K562 (cell line): ENCODE results near the gene GADD45G. TPM values are rescaled to one million over a fixed set of nuclear protein-coding genes. Genes with fewer than 3 reads are reported as not detected.

Experiments
- ATAC-seq: fragments of 200-7000 bp; cut with Tn5 transposase; 3 replicates; pipeline ENCODE4 v1.9.1; 2020; ENCODE audit warnings: moderate library complexity
- BruUV-seq: library from RNA; stranded (reverse); fragments of 400-500 nt; replicated peaks from 2 replicates; lab custom pipeline; 2021; lab: Mats Ljungman, UMichigan
- CTCF ChIA-PET: fragments of 300-600 bp; formaldehyde crosslinking; extraction: SDS; loops from one replicate; lab custom pipeline; 2021; ENCODE audit warnings: low intra/inter-chr PET ratio; lab: Yijun Ruan, JAX
- POLR2A ChIA-PET: fragments of 300-600, 350-650 bp; sonication (Branson Sonifier 250); formaldehyde crosslinking; extraction: SDS; loops from one replicate; lab custom pipeline; 2021; ENCODE audit warnings: antibody characterized with exemption, inconsistent platforms; lab: Yijun Ruan, JAX
- DNase-seq, 4 experiments: peaks; one replicate each; pipeline versions ENCODE4 v3.0.0 to v3.0.0-alpha.2; 2011 to 2018; ENCODE audit warnings: low spot score in 3 of 4, mixed read lengths in 3 of 4; ENCODE audit errors: extremely low read depth in 1 of 4
- FAIRE-seq: peaks from 2 replicates; lab custom pipeline; 2011; peaks lifted over from hg19 to GRCh38; lab: Jason Lieb, UNC
- H2AFZ ChIP-seq: 2 replicates; pipeline ENCODE4 v1.6.0; 2011; ENCODE audit warnings: low read depth, low read length, control low read depth, inconsistent platforms
- H3K27ac ChIP-seq: fragments of 200-600 bp; 3 replicates; pipeline ENCODE4 v1.8.0; 2011; ENCODE audit warnings: low read depth, mild to moderate bottlenecking, control low read depth, inconsistent platforms, low read length, moderate library complexity, mixed read lengths; ENCODE audit errors: extremely low read depth
- H3K27me3 ChIP-seq, 2 experiments: fragments of 300-600 bp in 1 of 2; 2 replicates in 1 of 2; 3 replicates in 1 of 2; pipeline versions ENCODE4 v1.6.0 to v1.8.0; 2011; ENCODE audit warnings: inconsistent platforms in 2 of 2, low read length in 2 of 2, mild to moderate bottlenecking in 1 of 2, mixed read lengths in 1 of 2, moderate library complexity in 1 of 2; ENCODE audit not compliant: control insufficient read depth in 2 of 2, insufficient read depth in 2 of 2
- H3K36me3 ChIP-seq: fragments of 300-600 bp; 3 replicates; pipeline ENCODE4 v1.8.0; 2011; ENCODE audit warnings: mild to moderate bottlenecking, low read length, inconsistent platforms; ENCODE audit not compliant: control insufficient read depth, insufficient read depth
- H3K4me1 ChIP-seq, 2 experiments: fragments of 200-600 bp in 1 of 2; replicated peaks in 1 of 2; 2 replicates in 1 of 2; 3 replicates in 1 of 2; pipeline versions ENCODE4 v1.5.1 to v1.8.0; 2011; ENCODE audit warnings: inconsistent platforms in 2 of 2, low read length in 2 of 2, mild to moderate bottlenecking in 1 of 2, mixed read lengths in 1 of 2, moderate library complexity in 1 of 2; ENCODE audit not compliant: control insufficient read depth in 2 of 2, insufficient read depth in 2 of 2
- H3K4me2 ChIP-seq: 2 replicates; pipeline ENCODE4 v1.6.1; 2011; ENCODE audit warnings: low read length, control low read depth, inconsistent platforms, mixed read lengths; ENCODE audit not compliant: insufficient read depth
- H3K4me3 ChIP-seq: fragments of 200-600 bp; sonication (generic), shearing (Covaris generic); 2 replicates; pipeline ENCODE4 v1.5.1; 2016; ENCODE audit warnings: control low read depth, inconsistent platforms
- H3K79me2 ChIP-seq: fragments of 200-600 bp; 3 replicates; pipeline ENCODE4 v1.8.0; 2011; ENCODE audit warnings: low read length, inconsistent platforms; ENCODE audit not compliant: control insufficient read depth, insufficient read depth
- H3K9ac ChIP-seq, 2 experiments: 2 replicates each; pipeline versions ENCODE4 v1.6.0 to v1.6.1; 2011; ENCODE audit warnings: low read depth in 2 of 2, low read length in 2 of 2, control low read depth in 1 of 2, inconsistent platforms in 1 of 2, mild to moderate bottlenecking in 1 of 2, mixed read lengths in 1 of 2; ENCODE audit not compliant: insufficient read depth in 1 of 2
- H3K9me1 ChIP-seq: one replicate; pipeline ENCODE4 v1.6.0; 2011; ENCODE audit warnings: inconsistent platforms, mild to moderate bottlenecking, low read length, moderate library complexity; ENCODE audit not compliant: control insufficient read depth, insufficient read depth
- H3K9me3 ChIP-seq: replicated peaks from 2 replicates; pipeline ENCODE4 v1.5.1; 2011; ENCODE audit warnings: low read depth, low read length, inconsistent platforms; ENCODE audit not compliant: control insufficient read depth, insufficient read depth
- H4K20me1 ChIP-seq: replicated peaks from 2 replicates; pipeline ENCODE4 v1.6.1; 2011; ENCODE audit warnings: low read length, inconsistent platforms, mixed read lengths; ENCODE audit not compliant: control insufficient read depth, insufficient read depth
- ATF1 ChIP-seq, 2 experiments: fragments of 450-650 bp in 1 of 2; IDR thresholded peaks; 2 replicates each; pipeline ENCODE4 v1.6.1; 2016; ENCODE audit warnings: missing compliant biosample characterization in 1 of 2, missing genetic modification characterization in 1 of 2
- CCAR2 ChIP-seq: fragments of 200-400 bp; formaldehyde crosslinking; IDR thresholded peaks from 2 replicates; pipeline ENCODE4 v1.6.1; 2017; ENCODE audit warnings: mild to moderate bottlenecking, low read depth, low read length
- E2F3 ChIP-seq: fragments of 250-450 bp; sonication (Bioruptor Pico); IDR thresholded peaks from 2 replicates; pipeline ENCODE4 v1.4.0; 2020; ENCODE audit warnings: mild to moderate bottlenecking
- ELK3 ChIP-seq: fragments of 450-650 bp; formaldehyde crosslinking; IDR thresholded peaks from 2 replicates; pipeline ENCODE4 v1.4.0; 2020; ENCODE audit warnings: mild to moderate bottlenecking
- MAZ ChIP-seq, 2 experiments: fragments of 450-650 bp in 1 of 2; sonication (generic) in 1 of 2; formaldehyde crosslinking; IDR thresholded peaks in 1 of 2; conservative IDR thresholded peaks in 1 of 2; 2 replicates each; pipeline versions ENCODE4 v1.4.0 to v1.5.0; 2020; ENCODE audit warnings: mild to moderate bottlenecking in 1 of 2, missing genetic modification reagents in 1 of 2
- NR4A1 ChIP-seq, 2 experiments: fragments of 250-450 bp in 1 of 2; fragments of 450-650 bp in 1 of 2; sonication (Bioruptor Pico) in 1 of 2; IDR thresholded peaks; 2 replicates each; pipeline versions ENCODE4 v1.4.0 to v1.6.1; 2016 to 2020; ENCODE audit warnings: mild to moderate bottlenecking in 2 of 2, missing compliant biosample characterization in 1 of 2, missing genetic modification characterization in 1 of 2, moderate library complexity in 1 of 2
- PCBP2 ChIP-seq: fragments of 200-400 bp; formaldehyde crosslinking; IDR thresholded peaks from 2 replicates; pipeline ENCODE4 v1.6.1; 2018; ENCODE audit warnings: low read length, low read depth, mild to moderate bottlenecking, moderate library complexity; ENCODE audit not compliant: poor library complexity, severe bottlenecking
- TAL1 ChIP-seq: fragments of 450-650 bp; IDR thresholded peaks from 2 replicates; pipeline ENCODE4 v1.6.1; 2016; ENCODE audit warnings: mild to moderate bottlenecking
- ZNF431 ChIP-seq: sonication (generic); formaldehyde crosslinking; IDR thresholded peaks from 2 replicates; pipeline ENCODE4 v1.8.0; 2022; ENCODE audit warnings: mild to moderate bottlenecking, missing genetic modification reagents
- WGBS: fragments of 100-300 bp; shearing (Covaris generic); methylation state at CpG from one replicate; pipeline ENCODE4 v1.1.6; 2016; ENCODE audit warnings: low coverage, mixed read lengths; ENCODE audit not compliant: insufficient coverage; ENCODE audit errors: missing lambda C conversion rate; 5-methylcytosine and 5-hydroxymethylcytosine counted together
- in situ Hi-C: fragments of 300-500 bp; cut with MboI; formaldehyde crosslinking; loops from 4 replicates; pipeline ENCODE4 v1.15.0; 2018; ENCODE audit warnings: inconsistent platforms, mixed read lengths
- intact Hi-C: fragments of 100-400 bp; cut with micrococcal nuclease; formaldehyde crosslinking; loops from 2 replicates; pipeline ENCODE4 v1.14.2; 2022
- polyA plus RNA-seq, 8 experiments: library from polyadenylated mRNA; depleted of rRNA in 4 of 8; stranded (reverse) in 5 of 8; unstranded in 3 of 8; fragments of >200 nt; fragmentation: Nextera tagmentation in 2 of 8; fragmentation: Illumina TruSeq in 1 of 8; extraction: Ambion mirVana in 2 of 8; extraction: Trizol in 1 of 8; gene quantifications; 2 replicates each; pipeline versions ENCODE4 v1.2.1 to v1.2.3, GENCODE V29; 2011 to 2014; ENCODE audit warnings: inconsistent platforms in 1 of 8, missing spikeins in 1 of 8
- total RNA-seq, 7 experiments: library from RNA; depleted of rRNA in 6 of 7; stranded (reverse); fragments of >200 nt in 6 of 7; fragmentation: Illumina TruSeq in 2 of 7; extraction: Trizol in 2 of 7; gene quantifications; 2 replicates each; pipeline versions ENCODE4 v1.2.1 to v1.2.3, GENCODE V29; 2011 to 2021; ENCODE audit warnings: low replicate concordance in 1 of 7

The GADD45G gene
- total and polyA plus RNA-seq, 9 of the 15 experiments (the other 6 are each of a cell fraction or from before 2014, with no cell fraction given): 0.20 to 0.34 TPM; not detected in 7

- ChIA-PET POLR2A (no interaction called here), CTCF (no interaction called here)
- H3K4me2 ChIP-seq: no peak overlapping the region
- intact Hi-C loops: no loop called here
- H3K27me3 ChIP-seq: peaks cover 0 to 17% of the 10 kb centered on the region in 2 experiments; a peak in 2 of 5 replicates
- FAIRE-seq (no peak), DNase-seq (no peak), ATAC-seq (no peak)
- H3K9me1 ChIP-seq: no peaks in the 10 kb centered on the region
- no peak overlapping the region for H2AFZ ChIP-seq
- H3K4me1 ChIP-seq: no peaks in the 10 kb centered on the region
- TF ChIP-seq PCBP2 (no peak), TAL1 (no peak)
- TF ChIP-seq, all 486 proteins: peak for 0
- Histone ChIP-seq H3K27ac (no peak overlapping the region), H3K9me3 (no peaks in the 10 kb centered on the region), H3K4me3 (no peak overlapping the region), H3K79me2 (no peaks in the 10 kb centered on the region), H4K20me1 (no peaks in the 10 kb centered on the region), H3K9ac (no peak overlapping the region), H3K36me3 (no peaks in the 10 kb centered on the region)
- 0% methylated on average over 1 of the region's 3 CpGs for WGBS
- no TSS peak for BruUV-seq
- in situ Hi-C loops: loop anchor here (25.0 kb wide), 1 partner anchor 1292 kb away; no protein-coding TSS in a partner anchor
Observed at GRCh38 chr9:89595646-89596045, 9.2 kb upstream of the GADD45G start.

GRCh38 chr9:89596937-89597555 lies 7.8 kb upstream of the GADD45G start:
- Histone ChIP-seq H4K20me1 (no peaks in the 10 kb centered on the region), H3K9ac (no peak overlapping the region), H3K36me3 (no peaks in the 10 kb centered on the region), H3K27ac (no peak overlapping the region), H3K27me3 (peaks cover 0 to 10% of the 10 kb centered on the region in 2 experiments; a peak in 2 of 5 replicates), H3K4me3 (no peak overlapping the region), H3K4me1 (no peaks in the 10 kb centered on the region), H2AFZ (no peak overlapping the region), H3K79me2 (no peaks in the 10 kb centered on the region), H3K9me3 (no peaks in the 10 kb centered on the region), H3K4me2 (no peak overlapping the region), H3K9me1 (no peaks in the 10 kb centered on the region)
- ChIA-PET CTCF (no interaction called here), POLR2A (interaction anchor here (0.5 kb wide), 1 partner anchor 43 kb away, joined by 3 read pairs; no protein-coding TSS in a partner anchor)
- no TSS peak for BruUV-seq
- TF ChIP-seq CCAR2 (no peak), ELK3 (no peak), ATF1 (CRISPR knock-in tag; IDR thresholded peaks at IDR 0.05) (no peak), ATF1 (tag; IDR thresholded peaks at IDR 0.05) (no peak), ZNF431 (CRISPR knock-in tag) (no peak), NR4A1 (CRISPR knock-in tag; IDR thresholded peaks at IDR 0.05) (no peak), NR4A1 (tag; IDR thresholded peaks at IDR 0.05) (no peak), MAZ (CRISPR knock-in tag; conservative IDR thresholded peaks at IDR 0.05 in 1 of 2, IDR thresholded peaks at IDR 0.05 in 1 of 2) (no peak), E2F3 (no peak)
- DNase-seq (no peak), ATAC-seq (no peak), FAIRE-seq (no peak)
- 0% methylated on average over 11 of the region's 13 CpGs for WGBS
- intact Hi-C loops: no loop called here
- in situ Hi-C loops: loop anchor here (25.0 kb wide), 1 partner anchor 1290 kb away; no protein-coding TSS in a partner anchor
